Embryonic facial prominence (tissue), 1 donor: ENCODE data around the gene RPN2.

Source experiments
- DNase-seq: peaks from one replicate; pipeline ENCODE4 v3.0.0-alpha.2; 2016; ENCODE audit errors: extremely low spot score

The RPN2 gene

GRCh38 chr20:37243076-37243936 lies 64.2 kb downstream of the RPN2 start:
- no peak for DNase-seq

GRCh38 chr20:37243937-37244571 lies 64.9 kb downstream of the RPN2 start:
- no peak for DNase-seq

- no peak for DNase-seq
These were observed 65.4 kb downstream of the RPN2 start for GRCh38 chr20:37244572-37244957.

- DNase-seq, result no peak
These were observed 66.4 kb downstream of the RPN2 start for GRCh38 chr20:37245216-37246150.

- no peak for DNase-seq
These were observed 67.6 kb downstream of the RPN2 start for GRCh38 chr20:37246736-37247135.

- no peak for DNase-seq
These were observed 68.4 kb downstream of the RPN2 start for GRCh38 chr20:37247547-37247946.

GRCh38 chr20:37249304-37249703 lies 70.2 kb downstream of the RPN2 start:
- DNase-seq, result no peak

- DNase-seq, result no peak
These were observed 72.8 kb downstream of the RPN2 start for GRCh38 chr20:37251825-37252477.

- no peak for DNase-seq
These were observed 74.0 kb downstream of the RPN2 start for GRCh38 chr20:37253087-37253486.

GRCh38 chr20:37254114-37254878 lies 75.2 kb downstream of the RPN2 start:
- no peak for DNase-seq

GRCh38 chr20:37256286-37256685 lies 77.2 kb downstream of the RPN2 start:
- no peak for DNase-seq

- no peak for DNase-seq
These were observed 78.4 kb downstream of the RPN2 start for GRCh38 chr20:37257530-37257929.

- DNase-seq, result no peak
These were observed 78.9 kb downstream of the RPN2 start for GRCh38 chr20:37257988-37258387.

GRCh38 chr20:37259031-37259430 lies 79.9 kb downstream of the RPN2 start:
- DNase-seq, result no peak

- DNase-seq, result no peak
These were observed 80.7 kb downstream of the RPN2 start for GRCh38 chr20:37259865-37260264.

GRCh38 chr20:37260923-37261322 lies 81.8 kb downstream of the RPN2 start:
- no peak for DNase-seq

- no peak for DNase-seq
These were observed 82.6 kb downstream of the RPN2 start, which contains the start of gene GHRH for GRCh38 chr20:37261714-37262113. Gene GHRH (minus strand): TSS chr20:37261814. CDS start chr20:37256889, 4,925 bp downstream.

GRCh38 chr20:37262505-37262904 lies 83.4 kb downstream of the RPN2 start:
- DNase-seq, result no peak

GRCh38 chr20:37263686-37264085 lies 84.6 kb downstream of the RPN2 start:
- no peak for DNase-seq

- DNase-seq, result no peak
These were observed 86.0 kb downstream of the RPN2 start for GRCh38 chr20:37265152-37265551.
